Effector memory CD8-positive, alpha-beta T cell (primary cell): Measurements from ENCODE around the gene TTLL1.

Source experiments
- ATAC-seq: fragments of 150-1000 bp; cut with Tn5 transposase; replicated peaks from 2 replicates; pipeline ENCODE4 v1.10.0; 2021; ENCODE audit warnings: mild to moderate bottlenecking, moderate library complexity
- DNase-seq, 3 experiments: peaks; one replicate each; pipeline ENCODE4 v3.0.0; 2021
- H3K27ac Mint-ChIP-seq, 2 donors: one replicate each; pipeline ENCODE4 v1.8.0; 2022; ENCODE audit warnings: mild to moderate bottlenecking in 2 of 2, mixed read lengths in 2 of 2, moderate library complexity in 2 of 2
- H3K27me3 Mint-ChIP-seq, 2 donors: one replicate each; pipeline ENCODE4 v1.8.0; 2022; ENCODE audit warnings: mixed read lengths in 2 of 2
- H3K36me3 Mint-ChIP-seq: one replicate; pipeline ENCODE4 v1.8.0; 2022; ENCODE audit warnings: mild to moderate bottlenecking, moderate library complexity, mixed read lengths; ENCODE audit not compliant: insufficient read depth
- H3K4me1 Mint-ChIP-seq, 2 donors: one replicate each; pipeline ENCODE4 v1.8.0; 2022; ENCODE audit warnings: low read depth in 2 of 2, mixed read lengths in 2 of 2
- H3K4me3 Mint-ChIP-seq, 2 donors: one replicate each; pipeline ENCODE4 v1.8.0; 2022; ENCODE audit warnings: mild to moderate bottlenecking in 2 of 2, mixed read lengths in 2 of 2, moderate library complexity in 2 of 2
- H3K9me3 Mint-ChIP-seq, 2 donors: one replicate each; pipeline ENCODE4 v1.8.0; 2022; ENCODE audit warnings: mixed read lengths in 2 of 2

The TTLL1 gene

DNA sequence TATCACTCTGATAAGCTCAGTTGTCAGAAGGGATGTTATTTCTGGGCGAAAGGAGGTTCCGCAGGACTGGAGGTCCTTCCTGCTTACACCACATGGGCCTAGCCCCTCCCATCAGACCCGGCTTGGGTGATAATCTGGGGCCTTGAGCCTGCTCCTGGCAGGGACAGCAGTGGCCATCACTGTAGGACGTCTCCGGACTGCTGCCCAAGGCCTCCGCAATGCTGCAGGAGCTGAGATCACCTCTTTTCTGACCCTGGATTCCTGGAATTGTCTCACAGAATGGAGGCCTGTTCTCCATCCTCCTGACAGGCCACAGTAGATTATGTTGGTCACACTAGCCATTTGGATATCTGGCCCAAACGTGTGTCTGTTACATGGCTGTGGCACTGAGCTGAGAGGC, 12.1 kb upstream of the TTLL1 start:
- H3K27me3 Mint-ChIP-seq, result no peaks in the 10 kb centered on the region
- H3K9me3 Mint-ChIP-seq, result no peaks in the 10 kb centered on the region
- peaks cover 4 to 5% of the 10 kb centered on the region in 2 donors for H3K4me1 Mint-ChIP-seq
- H3K27ac Mint-ChIP-seq, result no peak overlapping the region
- no peak for ATAC-seq
- no peak overlapping the region for H3K4me3 Mint-ChIP-seq
- DNase-seq, result no peak
- H3K36me3 Mint-ChIP-seq, result no peaks in the 10 kb centered on the region

DNA sequence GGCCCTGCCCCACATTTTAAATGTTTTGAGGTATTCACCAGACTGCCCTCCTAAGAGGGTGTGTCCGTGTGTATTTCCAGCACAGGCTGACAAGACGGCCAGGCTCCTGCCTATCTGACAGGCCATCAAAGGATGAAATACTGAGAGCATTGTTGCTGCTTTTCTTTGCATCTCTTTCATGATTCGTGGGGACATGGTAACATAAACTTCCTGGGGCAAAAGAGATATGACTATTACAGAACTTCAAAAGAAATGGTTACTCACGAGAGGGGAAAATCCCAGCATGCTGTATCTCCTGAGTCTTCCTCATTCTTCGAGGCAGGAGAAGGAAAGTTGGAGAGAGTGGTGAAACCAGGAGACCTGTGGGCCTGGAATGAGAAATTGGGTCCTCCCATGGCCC, 11.0 kb upstream of the TTLL1 start:
- ATAC-seq (no peak), DNase-seq (no peak)
- H3K9me3 Mint-ChIP-seq, result peaks cover 0 to 2% of the 10 kb centered on the region in 2 donors
- H3K27ac Mint-ChIP-seq, result no peak overlapping the region
- no peak overlapping the region for H3K4me3 Mint-ChIP-seq
- H3K4me1 Mint-ChIP-seq, result peaks cover 4 to 5% of the 10 kb centered on the region in 2 donors
- no peaks in the 10 kb centered on the region for H3K27me3 Mint-ChIP-seq
- no peaks in the 10 kb centered on the region for H3K36me3 Mint-ChIP-seq

DNA sequence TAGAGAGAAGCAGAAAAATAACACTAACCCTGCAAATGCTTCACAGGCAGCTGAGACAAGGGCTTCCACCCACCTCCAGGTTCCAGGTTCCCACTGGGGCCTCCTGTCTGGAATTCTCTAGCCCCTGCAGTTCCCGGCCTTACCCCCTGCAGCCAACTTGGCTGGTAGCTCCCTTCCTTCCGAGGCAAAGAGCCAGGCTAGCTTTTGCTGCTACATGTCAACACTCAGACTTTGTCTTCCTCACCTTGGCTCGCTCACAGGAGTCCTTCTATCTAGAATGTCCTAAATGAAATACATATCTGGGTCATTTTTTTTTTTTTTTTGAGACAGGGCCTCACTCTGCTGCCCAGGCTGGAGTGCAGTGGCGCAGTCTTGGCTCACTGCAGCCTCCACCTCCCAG, 9.9 kb upstream of the TTLL1 start:
- H3K36me3 Mint-ChIP-seq, result no peaks in the 10 kb centered on the region
- H3K4me1 Mint-ChIP-seq, result peaks cover 4 to 5% of the 10 kb centered on the region in 2 donors
- no peak for ATAC-seq
- no peak for DNase-seq
- H3K9me3 Mint-ChIP-seq, result peaks cover 0 to 2% of the 10 kb centered on the region in 2 donors
- no peaks in the 10 kb centered on the region for H3K27me3 Mint-ChIP-seq
- no peak overlapping the region for H3K4me3 Mint-ChIP-seq
- H3K27ac Mint-ChIP-seq, result no peak overlapping the region

DNA sequence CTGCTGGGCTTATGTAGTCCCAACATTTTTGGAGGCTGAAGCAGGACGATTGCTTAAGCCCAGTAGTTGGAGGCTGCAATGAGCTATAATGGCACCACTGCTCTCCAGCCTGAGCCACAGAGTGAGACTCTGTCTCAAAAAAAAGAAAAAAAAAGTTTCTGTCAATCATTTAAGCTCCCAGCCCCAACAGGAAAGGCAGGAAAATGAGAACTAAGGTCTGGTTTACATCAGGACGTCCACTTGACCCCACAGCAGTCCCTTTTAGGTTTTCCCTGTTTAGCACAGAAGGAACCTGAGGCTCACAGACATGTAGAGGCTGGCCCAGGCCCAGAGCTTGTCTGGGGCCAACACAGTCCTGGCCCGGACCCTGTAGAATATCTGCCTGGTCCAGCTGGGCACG, 9.2 kb upstream of the TTLL1 start:
- H3K36me3 Mint-ChIP-seq, result no peaks in the 10 kb centered on the region
- no peaks in the 10 kb centered on the region for H3K4me1 Mint-ChIP-seq
- H3K27ac Mint-ChIP-seq, result no peak overlapping the region
- ATAC-seq, result no peak
- no peak overlapping the region for H3K4me3 Mint-ChIP-seq
- H3K27me3 Mint-ChIP-seq, result no peaks in the 10 kb centered on the region
- peaks cover 0 to 2% of the 10 kb centered on the region in 2 donors for H3K9me3 Mint-ChIP-seq
- DNase-seq, result no peak

DNA sequence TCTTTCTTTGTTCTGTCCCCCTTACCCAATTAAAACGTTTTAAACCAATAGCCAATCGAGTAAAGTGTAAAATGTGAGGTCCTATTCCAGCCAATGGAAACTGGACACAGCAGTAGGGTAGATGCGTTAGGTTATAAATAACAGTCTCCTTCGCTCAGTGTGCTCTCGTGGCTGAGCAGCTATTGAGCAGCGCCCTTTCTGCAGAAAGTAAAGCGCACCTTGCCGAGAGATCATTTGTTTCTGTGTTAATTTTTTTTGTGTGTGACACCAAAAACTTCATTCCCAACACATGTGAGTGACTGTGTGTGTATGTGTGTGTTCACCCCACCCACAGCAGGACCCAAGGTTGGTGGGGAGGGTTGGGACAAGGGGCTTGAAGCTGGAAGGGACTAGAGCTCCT, 7.2 kb upstream of the TTLL1 start:
- ATAC-seq (no peak), DNase-seq (no peak)
- H3K4me1 Mint-ChIP-seq, result no peaks in the 10 kb centered on the region
- peaks cover 0 to 2% of the 10 kb centered on the region in 2 donors for H3K9me3 Mint-ChIP-seq
- H3K4me3 Mint-ChIP-seq, result no peak overlapping the region
- H3K27me3 Mint-ChIP-seq, result no peaks in the 10 kb centered on the region
- H3K27ac Mint-ChIP-seq, result no peak overlapping the region
- H3K36me3 Mint-ChIP-seq, result no peaks in the 10 kb centered on the region

DNA sequence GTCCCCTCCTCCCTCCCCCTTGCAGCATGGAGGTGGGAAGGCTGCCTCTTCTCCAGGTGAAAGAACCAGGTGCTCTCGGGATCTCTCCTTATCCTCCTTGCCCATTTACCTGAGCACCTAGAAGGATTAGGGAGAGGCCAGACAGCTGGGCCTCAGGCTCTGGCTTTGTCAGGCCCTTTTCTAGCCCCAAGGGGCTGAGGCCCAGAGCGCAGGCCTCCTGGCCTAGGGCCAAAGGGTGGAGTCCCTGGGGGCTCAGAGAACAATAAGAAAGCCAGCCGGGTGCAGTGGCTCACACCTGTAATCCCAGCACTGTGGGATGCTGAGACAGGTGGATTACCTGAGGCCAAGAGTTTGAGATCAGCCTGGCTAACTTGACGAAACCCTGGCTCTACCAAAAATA, 5.4 kb upstream of the TTLL1 start:
- H3K4me3 Mint-ChIP-seq, result no peak overlapping the region
- peaks cover 0 to 2% of the 10 kb centered on the region in 2 donors for H3K9me3 Mint-ChIP-seq
- no peak for ATAC-seq
- no peak for DNase-seq
- H3K27me3 Mint-ChIP-seq, result no peaks in the 10 kb centered on the region
- H3K27ac Mint-ChIP-seq, result no peak overlapping the region
- no peaks in the 10 kb centered on the region for H3K36me3 Mint-ChIP-seq
- peaks cover 0 to under 1% of the 10 kb centered on the region in 2 donors for H3K4me1 Mint-ChIP-seq

DNA sequence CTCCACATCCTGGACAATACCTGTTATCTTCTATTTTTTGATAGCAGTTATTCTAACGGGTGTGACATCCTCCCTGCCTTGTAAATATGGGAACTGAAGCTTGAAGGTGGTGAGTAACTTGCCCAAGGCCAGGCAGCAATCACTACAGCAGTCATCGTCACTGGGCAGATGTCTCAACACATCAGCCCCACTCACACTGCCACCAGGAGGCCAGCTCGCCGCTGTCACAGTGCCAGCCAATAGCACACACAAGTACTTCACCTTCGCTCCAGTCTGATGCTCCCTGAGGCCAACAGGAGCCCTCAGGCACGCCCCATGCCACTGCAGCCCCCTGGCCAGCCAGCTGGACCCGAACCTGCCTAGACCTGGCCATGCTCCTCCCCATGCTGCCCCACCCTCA, 4.9 kb upstream of the TTLL1 start:
- no peak overlapping the region for H3K4me3 Mint-ChIP-seq
- peaks cover 2 to 4% of the 10 kb centered on the region in 2 donors for H3K4me1 Mint-ChIP-seq
- DNase-seq, result no peak
- H3K9me3 Mint-ChIP-seq, result peaks cover 0 to 2% of the 10 kb centered on the region in 2 donors
- no peak for ATAC-seq
- H3K27me3 Mint-ChIP-seq, result no peaks in the 10 kb centered on the region
- no peak overlapping the region for H3K27ac Mint-ChIP-seq
- no peaks in the 10 kb centered on the region for H3K36me3 Mint-ChIP-seq

DNA sequence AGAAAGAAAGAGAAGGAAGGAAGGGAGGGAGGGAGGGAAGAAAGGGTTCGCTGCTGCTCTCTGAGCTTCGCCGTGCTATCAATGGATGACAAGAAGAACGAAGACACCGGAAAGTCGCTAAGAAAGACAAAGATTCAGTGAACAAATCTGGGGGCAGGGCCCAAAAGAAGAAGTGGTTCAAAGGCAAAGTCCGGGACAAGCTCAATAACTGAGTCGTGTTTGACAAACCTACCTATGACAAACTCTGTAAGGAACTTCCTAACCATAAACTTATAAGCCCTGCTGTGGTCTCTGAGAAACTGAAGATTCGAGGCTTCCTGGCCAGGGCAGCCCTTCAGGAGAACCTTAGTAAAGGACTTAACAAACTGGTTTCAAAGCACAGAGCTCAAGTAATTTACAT, 2.9 kb upstream of the TTLL1 start:
- ATAC-seq, result no peak
- Mint-ChIP-seq H3K27ac (no peak overlapping the region), H3K4me1 (peaks cover 7 to 12% of the 10 kb centered on the region in 2 donors), H3K27me3 (no peaks in the 10 kb centered on the region), H3K9me3 (peaks cover 0 to 2% of the 10 kb centered on the region in 2 donors), H3K4me3 (no peak overlapping the region), H3K36me3 (peaks cover 4% of the 10 kb centered on the region)
- DNase-seq, result no peak

DNA sequence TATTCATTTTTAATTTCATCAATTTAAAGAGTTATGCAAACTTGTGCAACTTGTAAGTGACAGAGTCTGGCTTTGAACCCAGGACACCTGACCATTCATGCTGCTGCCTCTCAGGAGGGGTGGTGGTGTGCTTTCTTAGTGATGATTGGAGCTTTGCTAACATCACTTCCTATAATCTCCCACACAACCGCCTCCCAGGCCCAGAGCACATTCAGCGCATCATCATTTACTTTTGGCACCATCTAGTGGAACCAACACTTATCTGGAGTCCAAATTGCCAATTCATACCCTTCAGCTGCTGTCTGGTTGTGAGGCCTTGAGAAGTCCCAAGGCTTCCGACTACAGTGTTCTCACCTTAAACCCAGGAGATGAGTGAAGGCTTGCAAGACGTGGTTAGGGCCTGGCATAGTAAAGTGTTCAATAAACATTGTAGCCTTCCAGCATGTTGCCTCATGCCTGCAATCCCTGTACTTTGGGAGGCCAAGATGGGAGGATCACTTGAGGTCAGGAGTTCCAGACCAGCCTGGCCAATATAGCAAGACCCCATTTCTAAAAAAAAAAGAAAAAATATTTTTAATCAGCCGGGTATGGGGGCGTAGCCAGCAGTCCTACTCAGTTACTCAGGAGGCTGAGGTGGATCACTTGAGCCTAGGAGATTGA, 1.1 kb upstream of the TTLL1 start:
- no peaks in the 10 kb centered on the region for H3K9me3 Mint-ChIP-seq
- H3K4me3 Mint-ChIP-seq, result peak overlapping the region; percentile 55 to 81
- H3K27ac Mint-ChIP-seq, result peak overlapping the region in 1 of 2 donors; percentile 86
- DNase-seq, result no peak
- H3K27me3 Mint-ChIP-seq, result no peaks in the 10 kb centered on the region
- peaks cover 9% of the 10 kb centered on the region for H3K36me3 Mint-ChIP-seq
- no peak for ATAC-seq
- H3K4me1 Mint-ChIP-seq, result peaks cover 23 to 30% of the 10 kb centered on the region in 2 donors

DNA sequence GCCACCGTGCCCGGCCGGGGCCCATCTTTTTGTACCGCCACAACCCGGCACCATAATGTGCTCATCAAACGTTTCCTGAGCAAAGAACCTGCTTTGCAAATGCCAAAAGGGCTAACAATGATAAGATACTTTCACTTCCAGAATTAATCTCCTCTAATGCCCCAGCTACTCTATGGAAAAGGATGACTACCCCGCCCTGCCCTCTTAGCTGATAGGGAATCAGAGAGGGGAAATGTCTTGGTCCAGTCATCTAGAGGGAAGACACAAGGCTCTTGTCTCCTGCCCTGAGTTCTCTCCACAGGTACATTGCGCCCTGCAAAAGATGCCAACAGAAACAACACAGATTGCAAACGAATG, 586 bp downstream of the TTLL1 start:
- no peak for ATAC-seq
- Mint-ChIP-seq H3K4me1 (peaks cover 23 to 34% of the 10 kb centered on the region in 2 donors), H3K36me3 (peaks cover 9% of the 10 kb centered on the region), H3K27me3 (no peaks in the 10 kb centered on the region), H3K9me3 (no peaks in the 10 kb centered on the region), H3K4me3 (peak overlapping the region; percentile 81 to 90), H3K27ac (peak overlapping the region; percentile 11 to 86)
- no peak for DNase-seq

DNA sequence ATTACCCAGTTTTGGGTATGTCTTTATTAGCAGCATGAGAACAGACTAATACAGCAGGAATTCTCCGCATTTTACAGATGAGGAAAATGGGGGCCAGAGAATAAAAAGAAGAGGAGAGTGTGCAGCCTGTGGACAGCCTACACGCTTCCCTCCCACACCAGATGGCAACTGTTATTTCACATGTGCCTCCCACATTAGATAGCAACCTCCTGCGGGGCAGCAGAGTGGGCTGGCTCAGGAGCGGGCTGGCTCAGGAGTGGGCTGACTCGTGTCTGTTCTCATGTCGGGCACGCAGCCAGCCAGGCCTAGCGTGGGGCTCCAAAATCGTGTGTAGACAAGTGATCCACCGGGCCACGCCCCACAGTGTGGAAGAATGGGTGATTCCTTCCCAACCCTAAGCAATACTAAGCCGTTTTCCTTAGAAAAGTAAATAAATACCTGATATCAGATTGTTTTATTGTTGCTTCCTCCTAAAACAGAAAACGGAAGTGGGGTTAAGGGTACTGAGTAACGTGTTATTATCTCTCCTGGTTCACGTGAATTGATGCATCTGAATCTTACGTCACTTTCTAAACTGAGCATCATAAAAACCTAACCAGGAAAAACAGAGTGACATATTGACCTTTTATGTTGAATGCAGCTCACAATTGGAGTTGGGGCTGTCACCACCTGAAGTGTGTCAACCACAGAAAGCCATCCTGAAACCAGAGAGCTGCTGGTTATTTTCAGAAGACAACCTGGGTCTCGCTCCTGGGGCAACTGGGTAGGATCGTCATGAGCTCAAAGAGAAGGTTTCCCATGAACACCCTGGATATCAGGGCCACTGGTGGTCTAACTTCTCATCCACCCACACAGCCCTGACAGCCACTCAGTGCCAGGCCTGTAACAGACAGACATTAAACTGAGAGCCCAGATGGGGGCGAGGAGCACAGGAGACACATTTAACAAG, 3.3 kb downstream of the TTLL1 start:
- Mint-ChIP-seq H3K27me3 (no peaks in the 10 kb centered on the region), H3K27ac (peak overlapping the region; percentile 88 to 95), H3K36me3 (peaks cover 9% of the 10 kb centered on the region), H3K4me3 (peak overlapping the region; percentile 72), H3K9me3 (no peaks in the 10 kb centered on the region), H3K4me1 (peaks cover 23 to 34% of the 10 kb centered on the region in 2 donors)
- ATAC-seq, result peak; percentile 44
- peak; percentile 30 to 47 (median 32) for DNase-seq

DNA sequence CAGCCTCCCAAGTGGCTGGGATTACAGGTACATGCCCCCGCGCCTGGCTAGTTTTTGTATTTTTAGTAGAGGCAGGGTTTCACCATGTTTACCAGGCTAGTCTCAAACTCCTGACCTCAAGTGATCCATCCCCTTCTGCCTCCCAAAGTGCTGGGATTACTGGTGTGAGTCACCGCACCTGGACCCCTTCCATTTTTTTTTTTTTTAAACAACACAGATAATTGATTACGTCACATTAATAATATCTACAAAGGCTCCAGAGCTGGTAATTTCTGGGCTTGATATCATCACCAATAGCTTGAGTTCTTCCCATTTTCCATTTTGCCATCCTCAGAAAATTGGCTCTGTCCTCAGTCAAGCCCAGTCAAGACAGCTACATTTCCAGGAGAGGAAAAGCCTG, 7.2 kb downstream of the TTLL1 start:
- peaks cover 27 to 37% of the 10 kb centered on the region in 2 donors for H3K4me1 Mint-ChIP-seq
- H3K4me3 Mint-ChIP-seq, result no peak overlapping the region
- DNase-seq (no peak), ATAC-seq (no peak)
- no peaks in the 10 kb centered on the region for H3K27me3 Mint-ChIP-seq
- no peak overlapping the region for H3K27ac Mint-ChIP-seq
- no peaks in the 10 kb centered on the region for H3K9me3 Mint-ChIP-seq
- peaks cover 13% of the 10 kb centered on the region for H3K36me3 Mint-ChIP-seq

DNA sequence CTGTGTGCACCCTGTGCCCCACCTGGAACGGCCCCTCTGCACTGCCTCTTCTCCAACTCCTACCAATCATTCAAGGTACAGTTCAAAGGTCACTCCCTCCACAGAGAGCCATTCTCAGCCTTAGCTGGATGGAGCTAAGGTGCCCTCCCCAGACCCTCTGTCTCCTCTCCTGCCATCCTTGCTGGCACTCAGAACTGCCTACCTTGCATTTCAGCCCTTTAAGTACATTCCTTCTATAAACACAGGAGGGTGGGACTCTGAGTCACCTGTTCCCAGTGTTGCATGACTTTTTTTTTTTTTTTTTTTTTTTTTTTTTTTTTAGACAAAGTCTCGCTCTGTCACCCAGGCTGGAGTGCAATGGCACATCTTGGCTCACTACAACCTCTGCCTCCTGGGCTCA, 8.6 kb downstream of the TTLL1 start:
- peaks cover 7% of the 10 kb centered on the region for H3K36me3 Mint-ChIP-seq

DNA sequence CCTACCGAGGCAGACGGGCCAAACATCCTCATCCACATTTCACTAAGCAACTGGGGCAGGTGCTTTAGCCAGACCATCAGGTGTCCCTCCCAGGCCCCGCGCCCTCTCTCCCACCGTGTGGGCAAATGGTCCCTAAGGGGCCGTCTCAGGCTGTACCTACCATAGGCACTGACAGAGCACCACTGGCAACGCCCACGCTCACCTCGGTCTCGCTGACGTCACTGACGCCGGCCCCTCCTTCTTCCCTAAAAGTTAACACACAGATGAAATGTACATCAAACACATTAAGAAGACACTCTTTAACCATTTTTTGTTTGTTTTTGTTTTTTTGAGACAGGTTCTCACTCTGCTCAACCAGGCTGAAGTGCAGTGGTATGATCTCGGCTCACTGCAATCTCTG, 9.4 kb downstream of the TTLL1 start:
- no peak for ATAC-seq
- H3K9me3 Mint-ChIP-seq, result no peaks in the 10 kb centered on the region
- H3K27me3 Mint-ChIP-seq, result no peaks in the 10 kb centered on the region
- no peak for DNase-seq
- peaks cover 12 to 19% of the 10 kb centered on the region in 2 donors for H3K4me1 Mint-ChIP-seq
- H3K27ac Mint-ChIP-seq, result peak overlapping the region; percentile 46 to 59
- H3K4me3 Mint-ChIP-seq, result no peak overlapping the region
- H3K36me3 Mint-ChIP-seq, result peaks cover 10% of the 10 kb centered on the region

More for the DNA sequence above, 8.6 kb downstream of the TTLL1 start:
- Mint-ChIP-seq H3K27ac (peak overlapping the region; percentile 6 to 59), H3K27me3 (no peaks in the 10 kb centered on the region), H3K4me3 (no peak overlapping the region), H3K4me1 (peaks cover 14 to 24% of the 10 kb centered on the region in 2 donors), H3K9me3 (no peaks in the 10 kb centered on the region)
- no peak for ATAC-seq
- no peak for DNase-seq
